Measurements from ENCODE around the gene GPR143.

DNA sequence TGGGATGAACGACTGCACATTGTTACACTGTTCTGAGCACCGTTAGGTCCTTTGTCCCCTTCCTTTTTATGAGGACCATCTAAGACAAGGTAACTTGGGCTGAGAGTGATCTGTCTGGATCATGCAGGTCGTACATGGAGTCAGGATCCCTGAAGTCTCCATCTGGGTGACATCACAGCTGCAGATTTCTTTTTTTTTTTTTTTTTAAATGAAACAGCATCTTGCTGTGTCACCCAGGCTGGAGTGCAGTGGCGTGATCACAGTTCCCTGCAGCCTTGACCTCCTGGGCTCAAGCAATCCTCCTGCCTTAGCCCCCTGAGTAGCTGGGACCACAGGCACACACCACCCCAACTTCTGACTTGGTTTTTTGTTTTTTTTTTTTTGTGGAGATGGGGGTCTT lies 37.1 kb upstream of the GPR143 start:
- TF ChIP-seq, protein P1, sequence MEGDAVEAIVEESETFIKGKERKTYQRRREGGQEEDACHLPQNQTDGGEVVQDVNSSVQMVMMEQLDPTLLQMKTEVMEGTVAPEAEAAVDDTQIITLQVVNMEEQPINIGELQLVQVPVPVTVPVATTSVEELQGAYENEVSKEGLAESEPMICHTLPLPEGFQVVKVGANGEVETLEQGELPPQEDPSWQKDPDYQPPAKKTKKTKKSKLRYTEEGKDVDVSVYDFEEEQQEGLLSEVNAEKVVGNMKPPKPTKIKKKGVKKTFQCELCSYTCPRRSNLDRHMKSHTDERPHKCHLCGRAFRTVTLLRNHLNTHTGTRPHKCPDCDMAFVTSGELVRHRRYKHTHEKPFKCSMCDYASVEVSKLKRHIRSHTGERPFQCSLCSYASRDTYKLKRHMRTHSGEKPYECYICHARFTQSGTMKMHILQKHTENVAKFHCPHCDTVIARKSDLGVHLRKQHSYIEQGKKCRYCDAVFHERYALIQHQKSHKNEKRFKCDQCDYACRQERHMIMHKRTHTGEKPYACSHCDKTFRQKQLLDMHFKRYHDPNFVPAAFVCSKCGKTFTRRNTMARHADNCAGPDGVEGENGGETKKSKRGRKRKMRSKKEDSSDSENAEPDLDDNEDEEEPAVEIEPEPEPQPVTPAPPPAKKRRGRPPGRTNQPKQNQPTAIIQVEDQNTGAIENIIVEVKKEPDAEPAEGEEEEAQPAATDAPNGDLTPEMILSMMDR (IDR thresholded peaks at IDR 0.05; ENCODE audit: low read depth, low read length): no peak
- no peak for TF ChIP-seq EZH2phosphoT487 (IDR thresholded peaks at IDR 0.05; ENCODE audit: low read depth)
